Right forelimb (tissue), 1 donor: ENCODE results near the gene SPOCK1.
"Not testable (repeated sequence)": the region's sequence is repeated elsewhere in the genome, so short reads cannot be mapped to it uniquely, and the experiment has no call there.

ENCODE experiments used
- DNase-seq: peaks from one replicate; pipeline ENCODE4 v3.0.0-alpha.2; 2018

SPOCK1 gene

GRCh38 chr5:137393196-137393993 is 105.7 kb downstream of the SPOCK1 start:
- no peak for DNase-seq

DNA sequence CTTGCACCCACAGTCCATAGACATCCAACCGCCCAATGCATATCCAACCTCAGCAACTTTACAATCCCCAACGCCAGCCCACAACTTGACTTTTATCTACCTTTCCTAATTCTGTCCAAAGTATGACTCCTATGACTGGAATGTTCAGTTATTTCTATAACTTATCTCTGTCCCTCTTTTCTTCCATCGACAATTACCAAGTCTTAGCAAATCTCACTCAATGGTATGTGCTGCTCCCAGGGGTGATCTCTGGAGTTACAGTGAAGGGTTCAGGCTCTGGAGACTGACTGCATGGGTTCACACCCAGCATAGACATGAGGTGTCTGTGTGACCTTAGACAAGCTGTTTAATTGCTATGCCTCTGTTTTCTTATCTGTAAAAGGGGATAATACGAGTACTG is 106.9 kb downstream of the SPOCK1 start:
- DNase-seq, result no peak

- DNase-seq, result not testable (repeated sequence)
Measured at GRCh38 chr5:137391044-137391443, 108.1 kb downstream of the SPOCK1 start.

- DNase-seq, result no peak
Measured at GRCh38 chr5:137389042-137389441, 110.1 kb downstream of the SPOCK1 start.

DNA sequence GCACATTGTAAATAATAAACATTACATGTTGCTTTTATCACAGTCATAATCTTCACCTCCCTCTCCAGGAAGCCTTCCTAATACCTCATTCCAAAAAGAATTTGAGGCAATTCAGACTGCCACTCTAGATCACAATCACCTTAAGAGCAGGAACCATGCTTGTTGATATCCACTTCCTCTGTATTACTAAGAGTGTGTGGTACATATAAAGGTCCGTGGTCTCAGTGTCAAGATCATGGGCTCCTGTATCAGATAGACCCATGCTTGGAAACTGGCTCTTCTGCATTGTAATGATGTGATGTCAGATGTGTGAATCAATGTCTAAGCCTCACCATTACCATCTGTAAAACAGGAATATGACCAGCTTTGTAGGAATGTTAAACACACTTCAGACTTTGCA is 114.1 kb downstream of the SPOCK1 start:
- no peak for DNase-seq

- no peak for DNase-seq
Measured at GRCh38 chr5:137383909-137384308, 115.2 kb downstream of the SPOCK1 start.

DNA sequence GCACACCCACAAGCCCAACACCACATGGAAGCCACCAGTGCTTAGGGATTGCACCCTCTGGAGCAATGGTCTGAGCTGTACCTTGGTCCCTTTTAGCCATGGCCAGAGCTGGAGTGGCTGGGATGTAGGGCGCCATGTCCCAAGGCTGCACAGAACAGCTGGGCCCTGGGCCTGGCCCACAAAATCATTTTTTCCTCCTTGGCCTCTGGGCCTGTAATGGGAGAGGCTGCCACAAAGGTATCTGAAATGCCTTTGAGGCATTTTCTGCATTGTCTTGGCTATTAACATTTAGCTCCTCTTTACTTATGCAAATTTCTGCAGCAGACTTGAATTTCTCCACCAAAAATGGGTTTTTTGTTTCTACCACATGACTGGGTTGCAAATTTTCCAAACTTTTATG is 117.6 kb downstream of the SPOCK1 start:
- DNase-seq, result no peak

DNA sequence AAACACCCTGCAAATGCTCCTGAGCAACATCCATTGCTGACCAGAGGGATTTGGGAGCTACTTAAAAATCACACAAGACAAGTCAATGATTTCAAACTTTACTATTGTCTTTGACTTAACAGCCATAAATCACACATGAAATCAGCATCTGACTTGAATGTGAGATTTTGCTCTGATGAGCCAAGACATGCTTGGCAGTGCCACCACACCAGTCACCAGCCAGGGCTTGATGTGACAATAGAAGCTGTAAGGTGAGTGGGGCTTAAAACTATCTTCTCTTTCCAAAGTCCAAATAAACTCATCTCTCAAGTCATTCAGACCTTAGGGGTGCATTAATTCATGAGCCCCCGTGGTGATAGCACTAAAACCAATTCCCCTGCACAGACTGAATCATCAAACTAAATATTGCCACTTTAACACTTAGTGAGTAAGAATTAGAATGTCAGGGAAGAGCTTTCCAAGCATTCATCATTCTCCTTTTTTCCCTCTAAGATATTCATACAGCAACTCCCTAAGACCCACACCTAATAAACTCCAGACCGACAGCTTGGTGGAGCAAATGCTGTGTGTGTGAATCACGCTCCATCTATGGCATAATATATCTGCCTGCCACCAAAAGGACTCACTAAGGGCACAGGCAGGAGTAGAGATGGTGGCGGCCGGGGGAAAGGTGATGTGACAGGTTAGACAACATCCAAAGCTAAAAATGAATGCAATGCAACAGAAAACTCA is 119.4 kb downstream of the SPOCK1 start:
- no peak for DNase-seq

GRCh38 chr5:137375741-137376526 is 123.2 kb downstream of the SPOCK1 start:
- DNase-seq, result no peak

- no peak for DNase-seq
Measured at GRCh38 chr5:137374110-137374714, 124.9 kb downstream of the SPOCK1 start.

- DNase-seq, result no peak
Measured at GRCh38 chr5:137372773-137373160, 126.4 kb downstream of the SPOCK1 start.

DNA sequence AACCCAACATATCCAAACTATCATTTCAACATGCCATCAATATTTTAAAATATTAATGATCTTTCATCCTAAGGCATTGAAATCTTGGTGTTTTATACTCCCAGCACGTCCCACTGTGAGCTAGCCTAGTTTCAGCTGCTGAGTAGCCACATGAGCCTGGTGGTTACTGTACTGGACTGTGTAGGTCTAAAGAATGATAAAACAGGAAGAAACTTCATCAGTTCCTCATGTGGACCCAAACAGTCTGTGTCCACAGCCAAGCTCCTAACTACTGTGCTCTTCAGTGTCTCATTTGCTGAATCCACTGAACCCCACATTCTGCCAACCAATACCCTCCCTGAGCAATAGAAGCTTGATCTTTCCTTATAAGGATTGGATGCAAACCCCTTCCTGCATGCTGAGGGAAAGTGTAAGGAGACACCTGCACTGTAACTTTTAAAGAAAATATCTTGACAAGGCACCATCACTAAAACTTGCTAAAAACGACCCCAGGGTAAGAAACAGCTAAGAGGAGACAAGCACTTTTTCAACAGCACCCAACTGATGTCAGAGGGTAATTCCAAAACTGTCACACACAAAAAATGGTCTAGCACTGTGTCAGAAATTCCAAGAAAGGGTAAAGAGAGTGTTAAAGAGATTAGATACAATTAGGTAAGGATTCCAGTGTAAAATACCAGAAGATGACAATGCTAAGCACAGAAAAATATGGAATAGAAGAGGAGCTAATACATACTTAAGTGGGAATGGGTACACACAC is 126.9 kb downstream of the SPOCK1 start:
- DNase-seq, result no peak

- no peak for DNase-seq
Measured at GRCh38 chr5:137370096-137371071, 128.7 kb downstream of the SPOCK1 start.

DNA sequence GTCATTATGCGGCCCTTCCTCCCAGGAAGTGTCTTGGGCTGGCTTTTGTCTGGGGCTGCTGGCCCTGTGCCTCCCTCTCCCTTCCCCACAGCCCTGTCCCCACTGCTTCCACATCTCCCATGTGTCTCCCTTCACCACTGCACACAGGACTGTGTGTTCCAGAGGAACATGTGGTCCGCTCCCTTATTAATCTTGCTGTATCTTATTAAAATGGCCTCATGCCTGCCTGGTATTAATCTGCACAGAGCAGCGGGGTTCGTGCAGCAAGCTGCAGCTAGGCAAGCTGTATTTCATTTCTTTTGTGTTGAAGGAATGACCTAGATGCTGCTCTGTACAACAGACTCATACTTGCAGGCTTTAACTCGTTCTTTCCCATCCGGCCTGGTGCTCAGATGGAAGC is 130.5 kb downstream of the SPOCK1 start:
- no peak for DNase-seq

- no peak for DNase-seq
Measured at GRCh38 chr5:137367951-137368350, 131.2 kb downstream of the SPOCK1 start.

- DNase-seq, result no peak
Measured at GRCh38 chr5:137366526-137366925, 132.6 kb downstream of the SPOCK1 start.

GRCh38 chr5:137365126-137365865 is 133.8 kb downstream of the SPOCK1 start:
- DNase-seq, result no peak

GRCh38 chr5:137361280-137361679 is 137.8 kb downstream of the SPOCK1 start:
- DNase-seq, result no peak

DNA sequence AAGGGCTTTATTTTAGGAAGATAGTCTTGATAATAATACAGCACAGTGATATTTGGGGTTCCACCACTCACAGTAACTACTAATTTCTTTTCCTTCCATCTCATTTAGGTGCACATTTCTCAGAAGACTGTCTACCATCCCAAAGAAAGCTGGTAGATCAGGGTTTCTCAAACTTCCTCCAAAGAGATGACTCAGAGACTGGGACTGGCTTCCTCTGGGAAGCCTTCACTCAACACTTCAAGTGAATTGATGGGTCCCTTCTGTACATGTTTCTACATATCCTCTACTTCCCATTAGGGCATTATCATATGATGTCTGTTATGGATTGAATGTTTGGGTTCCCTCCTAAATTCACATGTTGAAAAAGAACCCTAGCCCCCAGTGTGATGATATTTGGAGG is 138.5 kb downstream of the SPOCK1 start:
- no peak for DNase-seq

GRCh38 chr5:137359941-137360340 is 139.2 kb downstream of the SPOCK1 start:
- DNase-seq, result no peak
